ENCODE results near the gene PCSK9. TPM values are rescaled to one million over a fixed set of nuclear protein-coding genes. Genes with fewer than 3 reads are reported as not detected.

PCSK9 gene
- total RNA-seq, 1 donor from 2014 or later: not detected

- no peak for DNase-seq (ENCODE audit: missing footprints)
- ATAC-seq: peak; percentile 37
- intact Hi-C loops (cut with DNase I): no loop called here
Observed at GRCh38 chr1:55053265-55053954, 14.1 kb downstream of the PCSK9 start.

- intact Hi-C loops (cut with DNase I): no loop called here
- no peak for DNase-seq (ENCODE audit: missing footprints)
- ATAC-seq: no peak
Observed at GRCh38 chr1:55054396-55054795, 15.0 kb downstream of the PCSK9 start.

GRCh38 chr1:55055084-55055882, 15.9 kb downstream of the PCSK9 start:
- intact Hi-C loops (cut with DNase I): no loop called here

GRCh38 chr1:55055951-55056631, 16.7 kb downstream of the PCSK9 start:
- intact Hi-C loops (cut with DNase I): no loop called here
- ATAC-seq (no peak), DNase-seq (ENCODE audit: missing footprints) (no peak)

More at GRCh38 chr1:55055084-55055882, 15.9 kb downstream of the PCSK9 start:
- DNase-seq (ENCODE audit: missing footprints): no peak
- ATAC-seq: no peak

- no peak for DNase-seq (ENCODE audit: missing footprints)
- ATAC-seq: no peak
- intact Hi-C loops (cut with DNase I): no loop called here
Observed at GRCh38 chr1:55056632-55056992, 17.3 kb downstream of the PCSK9 start.

- DNase-seq (ENCODE audit: missing footprints) (no peak), ATAC-seq (no peak)
- intact Hi-C loops (cut with DNase I): no loop called here
Observed at GRCh38 chr1:55057270-55057955, 18.1 kb downstream of the PCSK9 start.

GRCh38 chr1:55057956-55058298, 18.6 kb downstream of the PCSK9 start:
- ATAC-seq: no peak
- intact Hi-C loops (cut with DNase I): no loop called here
- DNase-seq (ENCODE audit: missing footprints): no peak

- no peak for DNase-seq (ENCODE audit: missing footprints)
- ATAC-seq: no peak
- intact Hi-C loops (cut with DNase I): no loop called here
Observed at GRCh38 chr1:55059302-55060132, 20.2 kb downstream of the PCSK9 start.

- no peak for DNase-seq (ENCODE audit: missing footprints)
- no peak for ATAC-seq
- intact Hi-C loops (cut with DNase I): no loop called here
Observed at GRCh38 chr1:55060133-55060999, 21.0 kb downstream of the PCSK9 start.

- no peak for DNase-seq (ENCODE audit: missing footprints)
- intact Hi-C loops (cut with DNase I): no loop called here
- no peak for ATAC-seq
Observed at GRCh38 chr1:55061000-55061705, 21.8 kb downstream of the PCSK9 start.

GRCh38 chr1:55061706-55062321, 22.5 kb downstream of the PCSK9 start:
- intact Hi-C loops (cut with DNase I): no loop called here
- no peak for DNase-seq (ENCODE audit: missing footprints)
- ATAC-seq: no peak

GRCh38 chr1:55062801-55063576, 23.6 kb downstream of the PCSK9 start:
- no peak for ATAC-seq
- DNase-seq (ENCODE audit: missing footprints): no peak
- intact Hi-C loops (cut with DNase I): no loop called here

GRCh38 chr1:55063577-55063942, 24.2 kb downstream of the PCSK9 start:
- intact Hi-C loops (cut with DNase I): no loop called here
- no peak for ATAC-seq

GRCh38 chr1:55064071-55064581, 24.8 kb downstream of the PCSK9 start:
- ATAC-seq (peak; percentile 8), DNase-seq (ENCODE audit: missing footprints) (no peak)
- intact Hi-C loops (cut with DNase I): no loop called here

More at GRCh38 chr1:55063577-55063942, 24.2 kb downstream of the PCSK9 start:
- no peak for DNase-seq (ENCODE audit: missing footprints)

- intact Hi-C loops (cut with DNase I): no loop called here
- peak; percentile 52 for ATAC-seq
- no peak for DNase-seq (ENCODE audit: missing footprints)
Observed at GRCh38 chr1:55064861-55065263, 25.5 kb downstream of the PCSK9 start.

GRCh38 chr1:55065648-55066047, 26.3 kb downstream of the PCSK9 start:
- no peak for ATAC-seq
- intact Hi-C loops (cut with DNase I): no loop called here

More at GRCh38 chr1:55065648-55066047, 26.3 kb downstream of the PCSK9 start:
- DNase-seq (ENCODE audit: missing footprints): no peak

Measured in Right ventricle myocardium inferior (tissue), 1 donor.